T47D (cell line): ENCODE data around the gene SMC1A.
"Not testable (repeated sequence)": the region's sequence is repeated elsewhere in the genome, so short reads cannot be mapped to it uniquely, and the experiment has no call there.

ENCODE experiments used
- DNase-seq, 2 experiments: peaks; one replicate each; pipeline versions ENCODE4 v3.0.0 to v3.0.0-alpha.2; 2011 to 2012; ENCODE audit warnings: low read depth in 1 of 2, low spot score in 1 of 2
- JUND ChIP-seq: IDR thresholded peaks from 2 replicates; pipeline ENCODE4 v1.6.1; 2012; ENCODE audit warnings: low read depth
- in situ Hi-C: cut with HindIII; loops from 2 replicates; pipeline ENCODE4 v1.10.0; 2016; ENCODE audit warnings: low sequenced_read_pairs, low pct_unique_long_range_greater_than_20kb

Gene SMC1A

DNA sequence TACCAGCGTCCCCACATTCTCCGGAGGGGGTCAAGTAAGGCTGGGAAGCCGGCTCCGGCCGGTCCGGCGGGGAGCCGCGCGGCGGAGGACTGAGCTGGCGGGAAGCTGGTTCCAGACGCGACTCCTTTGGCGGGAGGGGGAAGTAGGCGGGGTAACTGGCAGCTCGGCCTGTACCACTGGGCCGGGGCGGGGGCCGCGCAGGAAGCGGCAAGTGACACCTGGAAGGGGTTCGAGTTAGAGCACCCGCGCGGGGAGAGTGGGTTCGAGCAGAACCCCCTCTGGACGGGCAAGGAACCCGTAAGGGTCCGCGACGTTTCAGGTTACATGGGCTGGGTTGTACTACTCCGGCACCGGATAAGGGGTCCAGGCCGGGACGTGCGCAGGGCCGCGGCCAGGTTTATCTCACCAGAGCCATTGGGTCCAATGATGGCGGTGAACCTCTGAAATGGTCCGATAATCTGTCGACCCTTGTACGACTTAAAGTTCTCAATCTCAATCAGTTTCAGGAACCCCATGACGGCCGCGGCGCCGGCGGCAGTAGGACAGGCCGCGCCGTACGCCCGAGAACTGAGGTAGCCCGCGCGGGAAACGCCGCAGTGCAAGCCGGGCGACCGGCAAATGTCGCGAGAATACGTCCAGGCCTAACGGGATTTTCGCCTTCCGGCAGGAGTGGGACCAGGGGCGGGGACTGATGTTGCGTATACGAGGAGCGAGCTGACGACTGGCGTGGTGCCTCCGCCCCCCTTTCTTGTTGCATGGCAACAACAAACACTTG lies at the start of gene SMC1A:
SMC1A (minus strand) TSS at position 569 of the 775 bp plus-strand sequence; CDS start at position 515, 54 bp downstream.
- in situ Hi-C loops = no loop called here
- 0 out of 2 replicates have a peak, but pooled peaks have one; percentile 16 for TF ChIP-seq JUND
- peak; percentile 90 to 98 for DNase-seq

DNA sequence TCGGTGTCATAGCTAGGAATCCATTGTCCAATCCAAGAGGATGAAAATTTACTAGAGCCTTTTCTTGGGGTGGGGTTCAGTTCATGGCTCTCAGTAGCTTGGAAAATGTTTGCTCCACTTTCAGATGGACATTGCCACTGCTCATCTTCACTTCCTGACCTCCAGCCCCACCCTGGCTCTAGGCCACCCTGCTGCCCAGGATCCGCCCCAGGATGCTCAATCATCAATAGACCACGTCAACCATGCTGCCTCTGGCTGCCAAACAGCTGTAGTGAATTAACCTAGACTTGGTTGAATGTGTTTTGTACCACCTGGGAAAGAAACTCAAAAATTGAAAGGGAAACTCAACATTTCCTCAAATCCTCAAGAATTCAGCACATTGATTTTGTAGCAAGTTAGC lies 48.9 kb upstream of the SMC1A start:
- no peak for TF ChIP-seq JUND
- in situ Hi-C loops = no loop called here
- no peak for DNase-seq

DNA sequence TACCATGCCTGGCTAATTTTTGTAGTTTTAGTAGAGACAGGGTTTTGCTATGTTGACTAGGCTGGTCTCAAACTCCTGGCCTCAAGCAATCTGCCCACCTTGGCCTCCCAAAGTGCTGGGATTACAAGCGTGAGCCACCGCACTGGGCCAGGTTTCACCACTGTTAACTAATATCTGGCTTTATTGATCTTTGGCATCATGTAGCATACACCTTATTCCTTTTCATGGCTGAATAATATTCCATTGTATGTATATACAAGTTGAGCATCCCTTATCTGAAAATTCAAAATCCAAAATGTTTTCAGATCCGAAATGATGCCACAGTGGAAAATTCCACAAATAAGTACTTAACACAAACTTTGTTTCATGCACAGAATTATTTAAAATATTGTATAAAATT lies 46.2 kb upstream of the SMC1A start:
- DNase-seq, in situ Hi-C loops: not testable (repeated sequence)

DNA sequence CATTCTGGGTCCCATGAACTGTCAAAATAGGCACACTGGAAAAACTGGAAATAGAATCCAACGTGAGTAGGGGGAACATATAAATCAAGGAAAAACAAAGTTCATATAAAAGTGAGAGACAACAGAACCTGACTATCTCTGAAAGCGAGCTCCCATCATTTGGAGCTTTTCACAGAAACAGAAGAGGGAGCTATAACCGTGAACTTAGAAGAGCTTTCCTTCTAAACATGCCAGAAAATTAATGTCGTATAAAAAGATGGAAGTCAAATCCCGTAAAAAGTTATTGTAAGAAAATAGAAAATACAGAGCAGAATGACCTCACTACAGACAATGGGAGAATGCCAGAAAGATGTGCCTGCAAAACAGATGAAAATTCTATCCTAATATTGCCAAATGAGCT lies 35.6 kb upstream of the SMC1A start:
- no peak for DNase-seq
- no peak for TF ChIP-seq JUND
- in situ Hi-C loops = no loop called here

DNA sequence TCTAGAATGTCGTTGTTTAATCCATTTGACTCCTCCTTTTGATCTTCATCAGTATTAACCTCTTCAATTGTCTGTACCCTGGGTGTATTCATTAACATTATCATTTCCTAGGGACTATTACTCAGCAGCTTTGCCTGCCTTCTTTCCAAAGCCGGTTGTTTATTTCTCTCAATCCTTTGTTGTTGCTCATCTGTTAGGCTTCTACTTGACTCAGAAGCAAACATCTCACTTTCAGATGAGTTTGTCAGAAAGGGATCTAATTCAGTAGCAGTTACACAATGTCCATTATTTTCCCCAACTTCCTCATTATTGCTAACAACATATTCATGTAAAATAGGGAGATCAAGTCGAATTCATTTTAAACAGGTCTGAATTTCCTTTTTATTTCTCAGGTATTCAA lies 33.8 kb upstream of the SMC1A start:
- no peak for DNase-seq
- in situ Hi-C loops = no loop called here
- no peak for TF ChIP-seq JUND

DNA sequence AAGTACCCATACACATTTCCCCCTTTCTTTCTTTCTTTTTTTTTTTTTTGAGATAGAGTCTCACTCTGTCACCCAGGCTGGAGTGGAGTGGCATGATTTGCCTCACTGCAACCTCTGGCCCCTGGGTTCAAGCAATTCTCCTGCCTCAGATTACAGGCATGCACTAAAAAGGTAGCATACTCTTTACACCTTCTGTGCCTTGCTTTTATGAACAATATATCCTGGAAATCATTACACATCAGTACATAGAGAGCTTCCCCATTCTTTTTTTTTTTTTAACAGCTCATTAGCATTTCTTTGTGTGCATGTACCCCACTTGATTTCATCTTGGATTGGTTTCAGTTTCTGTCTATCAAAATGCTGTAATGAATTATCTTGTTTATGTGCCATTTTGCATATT lies 30.4 kb upstream of the SMC1A start:
- DNase-seq = no peak
- in situ Hi-C loops = no loop called here
- TF ChIP-seq JUND = no peak

DNA sequence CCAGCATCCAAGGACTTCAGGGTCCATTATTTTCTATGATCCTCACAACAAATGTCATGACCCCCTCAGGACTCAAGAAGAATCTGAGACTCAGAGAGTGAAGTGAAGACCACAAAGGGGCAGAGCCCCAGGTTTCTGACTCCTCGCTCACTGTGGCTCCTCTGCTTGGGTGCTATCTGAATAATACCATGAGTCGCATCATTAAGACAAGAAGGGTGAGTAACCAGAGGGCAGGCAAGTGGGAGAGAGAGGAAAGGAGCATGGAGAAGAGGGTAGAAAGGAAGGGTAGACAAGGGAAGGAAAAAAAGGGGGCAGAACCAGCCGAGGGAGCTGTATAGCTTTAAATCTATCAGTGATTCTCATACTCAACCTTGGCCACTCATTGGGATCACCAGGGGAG lies 27.2 kb upstream of the SMC1A start:
- no peak for TF ChIP-seq JUND
- in situ Hi-C loops = no loop called here
- no peak for DNase-seq

DNA sequence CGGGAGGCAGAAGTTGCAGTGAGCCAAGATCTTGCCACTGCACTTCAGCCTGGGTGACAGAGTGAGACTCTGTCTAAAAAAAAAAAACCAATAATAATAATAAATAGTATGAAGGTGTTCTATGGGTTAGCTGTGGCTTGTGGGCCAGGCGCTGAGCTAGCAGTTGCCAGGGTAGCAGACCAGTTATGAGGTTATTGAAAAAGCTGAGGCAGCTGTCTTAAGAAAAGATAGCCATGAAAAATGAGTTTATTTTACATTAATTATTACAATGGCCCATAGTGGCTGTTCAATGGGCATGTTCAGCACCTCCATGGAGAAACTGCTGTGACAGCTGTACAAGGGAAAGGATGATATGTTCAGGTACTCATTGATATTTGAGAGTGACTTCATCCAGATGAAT lies 25.0 kb upstream of the SMC1A start:
- in situ Hi-C loops = no loop called here
- no peak for TF ChIP-seq JUND
- no peak for DNase-seq

DNA sequence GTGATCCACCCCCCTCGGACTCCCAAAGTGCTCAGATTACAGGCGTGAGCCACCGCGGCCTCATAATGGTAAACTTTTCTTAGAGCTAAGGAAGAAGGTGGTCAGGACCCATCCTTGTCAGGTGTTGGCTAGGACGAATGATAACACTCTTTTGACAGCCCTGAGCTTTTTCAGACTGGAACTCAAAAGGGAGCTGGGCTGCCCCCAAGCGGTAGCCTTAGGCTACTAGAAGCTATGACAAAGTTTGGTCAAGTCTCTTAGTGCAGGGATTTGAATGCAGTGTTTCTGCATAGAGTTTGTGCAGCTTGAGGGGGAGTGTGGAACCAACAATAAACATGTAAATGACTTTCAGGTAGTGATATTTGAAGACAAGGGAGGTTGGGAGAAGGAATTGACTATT lies 23.5 kb upstream of the SMC1A start:
- in situ Hi-C loops = no loop called here
- TF ChIP-seq JUND = no peak
- peak in 1 of 2 experiments; percentile 64 for DNase-seq

DNA sequence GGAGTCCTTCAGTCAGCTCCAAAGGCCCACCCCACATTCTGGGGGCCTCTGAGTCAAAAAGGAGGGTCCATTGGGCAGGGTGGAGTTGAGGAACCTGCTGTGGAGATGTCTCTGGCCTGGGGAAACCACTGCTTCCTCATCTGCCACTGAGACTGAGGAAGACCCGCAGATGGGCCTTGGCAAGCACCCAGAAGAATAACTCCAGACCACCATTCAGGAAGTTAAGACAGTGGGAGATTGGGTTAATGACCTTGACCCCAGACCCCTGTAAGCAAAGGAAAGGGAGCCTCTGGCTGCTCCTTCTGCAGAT lies 19.8 kb upstream of the SMC1A start:
- DNase-seq = no peak
- no peak for TF ChIP-seq JUND
- in situ Hi-C loops = no loop called here

DNA sequence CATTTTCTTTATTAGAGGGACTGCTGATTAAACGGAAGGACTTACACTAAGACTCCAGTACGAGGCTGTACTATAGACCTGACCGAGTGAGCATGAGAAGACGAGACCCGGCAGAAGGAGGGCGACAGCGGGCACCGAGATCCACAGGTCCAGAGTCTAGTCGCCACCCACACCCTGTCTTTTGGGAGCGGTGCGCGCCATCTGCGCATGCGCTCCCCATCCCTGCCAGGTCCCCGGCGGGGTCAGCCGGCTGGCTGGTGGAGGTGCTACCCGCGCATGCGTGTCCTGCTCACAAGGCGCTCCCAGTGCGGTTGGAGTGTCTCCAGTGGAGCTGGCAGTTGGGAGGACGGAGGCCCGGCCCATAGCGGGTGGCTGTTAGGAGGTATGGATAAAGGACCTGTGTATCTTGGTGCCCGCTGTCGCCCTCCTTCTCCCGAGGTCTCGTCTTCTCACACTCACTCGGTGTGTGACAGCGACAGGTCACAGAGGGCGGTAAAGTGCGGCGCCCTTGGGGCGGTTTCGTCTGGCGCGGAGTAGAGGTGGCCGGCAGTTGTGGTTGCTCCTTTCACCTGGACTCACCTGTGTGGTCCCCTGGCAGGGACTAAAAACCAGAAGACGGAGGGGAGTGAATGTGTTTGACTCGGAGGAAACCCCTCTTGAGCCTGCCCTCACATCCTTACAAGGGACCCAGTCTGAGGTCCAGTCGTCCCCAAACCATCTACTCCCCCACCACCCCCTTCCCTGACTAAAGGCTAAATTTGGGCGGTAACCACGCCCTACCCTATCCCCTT lies 19.3 kb upstream of the SMC1A start:
- peak; percentile 73 to 91 for DNase-seq
- TF ChIP-seq JUND = no peak
- in situ Hi-C loops = no loop called here

DNA sequence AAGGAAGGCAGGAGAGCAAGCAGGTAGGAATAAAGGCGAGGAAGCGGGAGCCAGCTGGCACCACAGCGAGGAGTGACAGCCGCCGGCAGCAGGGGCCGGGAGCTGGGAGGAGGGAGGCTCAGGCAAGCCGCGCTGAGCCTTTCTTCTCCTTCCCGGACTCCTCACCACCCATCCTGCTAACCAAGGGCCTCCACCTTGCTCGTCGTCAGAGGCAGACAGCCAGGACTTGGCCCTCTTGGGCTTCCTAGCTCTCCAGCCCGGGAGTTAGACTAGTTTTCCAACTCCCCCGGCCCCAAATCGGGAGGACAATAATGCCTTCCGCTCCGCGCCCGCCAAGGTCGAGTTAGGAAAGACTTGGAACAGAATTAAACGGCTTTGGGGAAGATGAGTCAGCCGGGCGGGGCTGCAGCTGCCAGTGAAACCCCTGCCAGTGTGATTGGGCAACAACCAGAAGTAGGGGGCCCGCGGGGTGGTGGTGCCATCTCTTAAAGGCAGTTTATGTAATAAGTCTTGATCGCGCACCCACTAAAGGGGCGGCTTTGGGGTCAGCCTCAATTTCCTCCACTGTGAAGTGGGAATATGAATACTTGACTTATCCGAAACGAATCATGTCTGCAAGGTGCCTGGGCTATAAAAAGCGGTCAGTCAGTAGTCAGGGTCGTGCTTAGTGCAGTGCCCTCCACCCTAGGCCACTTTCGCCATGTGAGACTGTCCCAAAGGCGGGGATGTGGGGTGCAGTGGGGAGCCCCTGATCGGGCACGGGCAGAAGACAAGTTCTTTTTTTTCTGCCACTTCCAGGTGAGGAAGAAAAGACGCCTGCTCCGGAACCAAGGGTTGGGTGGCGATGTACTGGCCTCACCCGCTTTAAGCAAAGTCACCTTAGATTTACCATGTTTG lies 18.4 kb upstream of the SMC1A start:
- in situ Hi-C loops = no loop called here
- DNase-seq = peak in 1 of 2 experiments; percentile 16
- TF ChIP-seq JUND = no peak
